HG03064 (cell line): ENCODE measurements around the gene KRTAP4-3.
"Not testable (repeated sequence)": the region's sequence is repeated elsewhere in the genome, so short reads cannot be mapped to it uniquely, and the experiment has no call there.

Experiments used
- ATAC-seq: cut with Tn5 transposase; IDR thresholded peaks from one replicate; pipeline ENCODE4 v1.9.1; 2021; ENCODE audit warnings: low read depth; ENCODE audit not compliant: unreplicated experiment

Gene KRTAP4-3

GRCh38 chr17:41168121-41168520 lies at the start of gene KRTAP4-3:
Gene KRTAP4-3 (minus strand): TSS chr17:41168221. CDS start chr17:41168172, 49 bp downstream.
- ATAC-seq, result no peak

DNA sequence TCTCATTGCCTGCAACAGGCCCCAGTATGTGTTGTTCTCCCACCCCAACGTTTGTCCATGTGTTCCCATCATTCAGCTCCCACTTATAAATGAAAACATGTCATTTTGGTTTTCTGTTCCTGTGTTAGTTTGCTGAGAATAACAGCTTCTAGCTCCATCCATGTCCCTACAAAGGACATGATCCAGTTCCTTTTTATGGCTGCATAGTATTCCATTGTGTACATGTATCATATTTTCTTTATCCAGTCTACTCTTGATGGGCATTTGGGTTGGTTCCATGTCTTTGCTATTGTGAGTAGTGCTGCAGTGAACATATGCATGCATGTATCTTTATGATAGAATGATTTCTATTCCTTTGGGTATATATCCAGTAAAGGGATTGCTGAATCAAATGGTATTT lies 47.7 kb upstream of the KRTAP4-3 start:
- ATAC-seq, result no peak

DNA sequence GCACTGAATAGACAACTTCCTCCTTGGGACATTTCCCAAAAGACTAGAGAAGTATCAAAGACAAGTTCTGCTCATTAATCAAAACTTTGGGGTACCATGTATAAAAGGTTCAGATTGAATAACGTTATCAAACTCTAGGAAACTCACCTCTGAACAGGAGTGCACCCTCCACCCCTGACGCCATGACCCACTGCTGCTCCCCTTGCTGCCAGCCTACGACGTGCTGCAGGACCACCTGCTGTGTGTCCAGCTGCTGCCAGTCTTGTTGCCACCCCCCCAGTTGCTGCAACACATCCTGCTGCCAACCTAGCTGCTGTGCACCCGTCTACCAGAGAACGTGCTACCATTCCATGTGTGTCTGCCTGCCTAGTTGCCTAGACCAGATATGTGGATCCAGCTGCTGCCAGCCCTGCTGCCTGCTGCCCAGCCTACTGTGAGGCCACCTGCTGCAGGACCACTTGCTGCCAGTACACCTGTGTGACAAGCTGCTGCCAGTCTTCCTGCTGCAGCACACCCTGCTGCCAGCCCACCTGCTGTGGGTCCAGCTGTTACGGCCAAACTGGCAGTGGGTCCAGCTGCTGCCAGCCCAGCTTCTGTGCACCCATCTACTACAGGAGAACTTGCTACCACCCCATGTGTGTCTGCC lies 44.6 kb upstream of the KRTAP4-3 start:
- ATAC-seq, result no peak

DNA sequence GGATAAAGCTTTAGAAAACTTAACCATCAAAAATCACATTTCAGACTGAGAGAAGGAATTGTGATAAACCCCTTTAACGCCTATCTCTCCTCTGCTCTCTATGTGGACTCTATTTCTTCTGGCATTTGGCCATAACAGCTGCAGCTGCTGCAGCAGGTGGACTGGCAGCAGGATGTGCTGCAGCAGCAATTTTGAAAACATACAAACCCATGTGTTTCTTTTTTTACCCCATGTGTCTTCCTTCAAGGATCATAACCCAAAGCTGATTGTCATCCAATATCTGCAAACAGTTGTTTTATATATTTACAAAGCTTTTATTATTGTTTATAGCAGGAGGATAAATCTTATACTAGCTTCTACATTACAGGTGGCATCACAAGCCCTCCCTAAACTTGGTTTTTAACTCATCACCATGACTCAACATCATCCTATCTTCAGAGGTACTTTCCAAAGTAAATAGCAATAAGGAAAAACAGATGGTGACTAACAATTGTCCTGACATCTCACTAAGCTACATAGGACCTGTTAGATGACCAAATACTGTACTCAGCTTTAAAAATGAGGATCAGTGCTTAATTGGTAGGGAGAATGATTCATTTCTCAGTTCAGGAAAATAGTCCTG lies 43.9 kb upstream of the KRTAP4-3 start:
- no peak for ATAC-seq

GRCh38 chr17:41199421-41200078 lies 31.5 kb upstream of the KRTAP4-3 start:
- no peak for ATAC-seq

- no peak for ATAC-seq
Measured at GRCh38 chr17:41196068-41196467, 28.0 kb upstream of the KRTAP4-3 start.

DNA sequence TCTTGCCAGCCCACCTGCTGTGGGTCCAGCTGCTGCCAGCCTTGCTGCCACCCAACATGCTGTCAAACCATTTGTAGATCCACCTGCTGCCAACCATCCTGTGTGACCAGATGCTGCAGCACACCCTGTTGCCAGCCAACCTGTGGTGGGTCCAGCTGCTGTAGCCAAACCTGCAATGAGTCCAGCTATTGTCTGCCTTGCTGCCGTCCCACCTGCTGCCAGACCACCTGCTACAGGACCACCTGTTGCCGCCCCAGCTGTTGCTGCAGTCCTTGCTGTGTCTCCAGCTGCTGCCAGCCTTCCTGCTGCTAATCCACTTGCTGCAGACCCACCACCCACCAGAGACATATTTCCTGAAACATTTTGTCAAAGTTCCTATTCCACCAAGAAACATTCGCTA lies 22.3 kb upstream of the KRTAP4-3 start:
- no peak for ATAC-seq

- not testable (repeated sequence) for ATAC-seq
Measured at GRCh38 chr17:41189837-41190318, 21.9 kb upstream of the KRTAP4-3 start, which contains the start of gene KRTAP9-1. Gene KRTAP9-1 (plus strand): TSS chr17:41189887. CDS start chr17:41189887, 0 bp downstream.

DNA sequence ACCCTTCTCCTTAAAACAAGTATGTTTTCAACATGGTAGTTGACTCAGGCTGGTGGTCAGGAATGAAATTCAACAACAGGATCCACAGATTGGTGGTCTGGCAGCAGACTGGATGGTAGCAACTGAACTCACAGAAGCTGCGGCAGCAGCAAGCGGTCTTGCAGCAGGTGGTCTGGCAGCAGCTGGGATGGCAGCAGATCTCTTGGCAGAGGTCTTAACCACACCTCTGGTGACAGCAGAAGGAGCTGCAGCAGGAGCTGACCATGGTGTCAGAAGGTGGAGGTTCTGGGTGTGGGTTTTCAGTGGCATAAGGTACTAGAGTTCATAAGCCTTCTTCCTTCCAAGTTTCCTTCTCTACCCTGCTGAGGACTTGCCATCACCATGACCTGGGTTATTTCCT lies 18.9 kb upstream of the KRTAP4-3 start:
- ATAC-seq, result no peak

DNA sequence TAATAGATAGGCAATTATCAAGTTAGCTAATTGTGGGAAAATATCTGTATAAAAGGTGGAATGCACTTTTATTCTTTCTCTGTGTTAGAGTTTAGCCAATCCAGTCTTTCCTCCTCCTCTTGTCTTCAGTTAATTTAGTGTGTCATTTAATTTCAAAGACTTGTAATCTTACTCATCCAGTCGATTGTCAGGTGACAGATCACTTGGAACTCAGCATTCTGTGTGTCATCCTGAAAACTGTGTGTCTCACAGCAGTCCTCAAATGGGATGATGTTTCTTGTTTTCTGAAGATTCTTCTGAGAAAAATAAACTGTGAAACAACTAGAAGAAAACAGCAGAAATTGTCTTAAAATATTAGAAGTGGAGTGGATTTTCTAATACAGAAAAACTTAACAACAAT lies 17.0 kb upstream of the KRTAP4-3 start:
- no peak for ATAC-seq

DNA sequence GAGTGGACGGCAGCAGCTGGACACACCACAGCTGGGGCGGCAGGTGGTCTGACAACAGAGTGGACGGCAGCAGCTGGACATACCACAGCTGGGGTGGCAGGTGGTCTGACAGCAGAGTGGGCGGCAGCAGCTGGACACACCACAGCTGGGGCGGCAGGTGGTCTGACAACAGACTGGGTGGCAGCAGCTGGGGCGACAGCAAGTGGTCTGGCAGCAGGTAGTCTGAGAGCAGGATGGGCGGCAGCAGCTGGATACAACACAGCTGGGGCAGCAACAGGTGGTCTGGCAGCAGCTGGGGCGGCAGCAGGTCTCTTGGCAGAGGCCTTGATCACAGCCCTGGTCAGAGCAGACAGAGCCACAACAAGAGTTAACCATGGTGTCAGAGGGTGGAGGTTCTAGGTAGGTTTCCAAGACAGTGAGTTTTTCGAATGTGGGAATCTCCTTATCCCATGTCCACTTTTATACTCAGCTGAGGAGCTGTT lies 16.5 kb upstream of the KRTAP4-3 start, which contains the start of gene KRTAP4-1:
TSS of gene KRTAP4-1 (minus strand) at position 432 of the 482 bp plus-strand sequence. CDS start at position 375, 57 bp downstream.
- ATAC-seq, result no peak

GRCh38 chr17:41178843-41179616 lies 11.0 kb upstream of the KRTAP4-3 start:
- no peak for ATAC-seq

- no peak for ATAC-seq
Measured at GRCh38 chr17:41178341-41178740, 10.3 kb upstream of the KRTAP4-3 start.

- ATAC-seq, result no peak
Measured at GRCh38 chr17:41177727-41178271, 9.8 kb upstream of the KRTAP4-3 start, which contains the start of gene KRTAP4-2. Gene KRTAP4-2 (minus strand): TSS chr17:41178221. CDS start chr17:41178164, 57 bp downstream.

DNA sequence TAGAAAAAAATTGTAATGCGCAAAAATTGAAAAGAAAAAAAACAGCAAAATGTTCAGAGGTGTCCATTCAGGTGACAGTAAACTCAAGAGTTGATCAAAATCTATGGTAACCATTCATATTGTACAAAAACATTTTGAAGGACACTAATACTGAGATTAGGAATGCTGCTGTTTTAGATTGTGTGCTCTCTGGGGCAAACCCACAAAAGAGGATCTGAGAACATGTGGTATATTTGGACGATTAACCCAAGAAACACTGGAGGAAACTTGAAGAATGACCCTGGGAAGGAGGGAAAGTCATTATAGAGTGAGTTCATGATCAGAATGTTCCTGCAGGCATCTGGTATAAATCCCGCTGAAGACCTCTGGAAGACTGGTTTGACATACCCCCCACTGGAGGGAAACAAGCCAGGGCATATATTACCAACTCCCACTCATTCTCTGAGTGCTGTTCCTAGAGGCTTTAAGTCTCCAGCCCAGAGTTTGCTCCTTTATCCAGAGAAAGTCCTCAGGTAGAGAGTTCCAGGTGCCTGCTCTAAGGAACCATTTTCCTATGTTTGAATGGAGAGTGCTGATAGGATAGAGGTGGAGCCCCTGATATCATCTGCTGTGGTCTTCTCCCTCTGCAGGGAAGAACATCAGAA lies 8.8 kb upstream of the KRTAP4-3 start:
- ATAC-seq, result no peak

DNA sequence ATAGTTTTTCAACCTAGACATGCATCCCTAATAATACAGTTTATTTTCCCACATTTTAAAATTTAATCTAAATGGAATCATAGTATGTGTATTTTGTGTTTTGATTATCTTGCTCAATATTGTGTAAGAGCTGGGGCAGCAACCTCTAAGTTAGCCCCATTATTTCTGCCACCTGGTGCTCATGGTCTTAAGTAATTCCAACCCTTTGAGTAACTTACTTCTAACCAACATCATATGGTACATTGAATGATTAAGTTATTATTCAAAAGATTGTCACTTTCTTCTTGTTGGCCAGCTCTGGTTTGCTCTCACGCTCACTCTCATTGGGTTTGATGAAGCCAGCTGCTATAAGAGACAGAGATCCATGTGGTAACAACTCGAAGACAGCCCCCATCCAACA lies 3.9 kb upstream of the KRTAP4-3 start:
- no peak for ATAC-seq

DNA sequence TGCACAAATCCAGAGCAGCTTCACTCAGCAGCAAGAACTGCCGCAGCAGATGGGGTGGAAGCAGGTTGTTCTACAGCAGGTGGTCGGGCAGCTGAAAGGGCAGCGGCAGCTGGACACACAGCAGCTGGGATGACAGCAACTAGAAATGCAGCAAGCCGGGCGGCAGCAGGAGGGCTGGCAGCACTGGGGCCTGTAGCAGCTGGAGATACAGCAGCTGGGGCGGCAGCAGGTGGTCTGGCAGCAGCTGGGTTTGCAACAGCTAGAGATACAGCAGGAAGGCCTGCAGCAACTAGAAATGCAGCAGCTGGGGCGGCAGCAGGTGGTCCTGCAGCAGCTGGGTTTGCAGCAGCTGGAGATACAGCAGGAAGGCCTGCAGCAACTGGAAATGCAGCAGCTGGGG lies 460 bp downstream of the KRTAP4-3 start:
- ATAC-seq, result no peak

GRCh38 chr17:41163828-41164227 lies 4.2 kb downstream of the KRTAP4-3 start:
- ATAC-seq, result no peak

DNA sequence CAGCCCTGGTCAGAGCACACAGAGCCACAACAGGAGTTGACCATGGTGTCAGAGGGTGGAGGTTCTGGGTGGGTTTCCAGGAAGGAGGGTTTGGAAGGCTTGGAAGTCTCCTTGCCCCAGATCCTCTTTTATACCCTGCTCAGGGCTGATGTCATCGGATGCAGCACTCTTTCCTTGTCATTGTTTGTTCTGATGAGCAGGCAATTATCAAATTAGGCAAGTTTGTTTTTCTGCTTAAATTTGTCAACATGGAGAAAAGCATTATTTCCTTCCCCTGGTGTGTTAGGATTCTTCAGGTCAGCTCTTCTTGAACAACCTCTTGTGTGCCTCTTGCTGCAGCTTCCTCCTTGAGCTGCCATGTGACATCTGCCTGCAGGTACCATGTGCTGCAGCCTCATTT lies 7.4 kb downstream of the KRTAP4-3 start, which contains the start of gene KRTAP4-4:
TSS of gene KRTAP4-4 (minus strand) at position 101 of the 400 bp plus-strand sequence. CDS start at position 44, 57 bp downstream.
- ATAC-seq, result no peak
